ENCODE measurements around the gene MYEF2. TPM values are rescaled to one million over a fixed set of nuclear protein-coding genes. Genes with fewer than 3 reads are reported as not detected.

Gene MYEF2, protein sequence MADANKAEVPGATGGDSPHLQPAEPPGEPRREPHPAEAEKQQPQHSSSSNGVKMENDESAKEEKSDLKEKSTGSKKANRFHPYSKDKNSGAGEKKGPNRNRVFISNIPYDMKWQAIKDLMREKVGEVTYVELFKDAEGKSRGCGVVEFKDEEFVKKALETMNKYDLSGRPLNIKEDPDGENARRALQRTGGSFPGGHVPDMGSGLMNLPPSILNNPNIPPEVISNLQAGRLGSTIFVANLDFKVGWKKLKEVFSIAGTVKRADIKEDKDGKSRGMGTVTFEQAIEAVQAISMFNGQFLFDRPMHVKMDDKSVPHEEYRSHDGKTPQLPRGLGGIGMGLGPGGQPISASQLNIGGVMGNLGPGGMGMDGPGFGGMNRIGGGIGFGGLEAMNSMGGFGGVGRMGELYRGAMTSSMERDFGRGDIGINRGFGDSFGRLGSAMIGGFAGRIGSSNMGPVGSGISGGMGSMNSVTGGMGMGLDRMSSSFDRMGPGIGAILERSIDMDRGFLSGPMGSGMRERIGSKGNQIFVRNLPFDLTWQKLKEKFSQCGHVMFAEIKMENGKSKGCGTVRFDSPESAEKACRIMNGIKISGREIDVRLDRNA
- total RNA-seq = 104 to 111 TPM (median 104 TPM) in 3 replicates

DNA sequence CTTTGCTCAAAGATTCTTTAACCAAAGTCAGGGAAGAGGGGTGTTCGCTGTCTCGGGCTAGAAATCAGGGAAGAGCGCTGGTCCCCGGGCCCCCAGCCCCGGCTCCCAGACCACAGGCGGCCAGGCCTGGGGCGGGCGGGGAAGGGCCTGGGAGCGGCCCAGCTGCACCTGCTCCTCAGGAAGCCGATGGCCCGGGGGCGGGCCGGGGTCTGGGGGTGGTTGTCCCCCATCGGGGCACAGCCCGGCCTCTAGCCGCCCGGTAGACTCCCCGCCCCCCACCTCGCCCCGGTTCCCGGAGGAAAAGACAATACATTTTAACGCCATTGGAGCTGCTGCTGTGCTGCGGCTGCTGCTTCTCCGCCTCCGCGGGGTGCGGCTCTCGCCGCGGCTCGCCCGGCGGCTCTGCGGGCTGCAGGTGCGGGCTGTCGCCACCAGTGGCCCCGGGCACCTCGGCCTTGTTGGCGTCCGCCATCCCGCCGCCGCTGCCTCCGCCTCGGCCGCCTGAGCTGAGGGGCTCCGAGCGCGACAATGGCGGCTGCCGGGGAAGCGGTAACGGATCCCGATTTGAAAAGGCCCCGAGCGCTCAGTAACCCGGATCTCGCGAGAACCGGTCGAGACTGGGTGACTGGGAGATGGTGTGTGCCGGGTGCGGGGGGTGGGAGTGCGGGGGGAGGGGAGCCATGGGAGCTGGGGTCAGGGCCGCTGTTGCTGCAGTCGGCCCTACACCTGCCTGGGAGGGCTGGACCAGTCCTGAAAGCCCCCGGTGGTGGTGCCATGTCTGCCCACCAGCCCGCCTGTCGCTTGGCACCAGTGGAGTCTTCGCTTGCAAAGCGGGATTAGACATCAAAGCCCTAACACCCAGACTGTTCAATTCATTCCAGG is at the start of gene MYEF2:
TSS of gene MYEF2 (minus strand) at position 530 of the 882 bp plus-strand sequence. CDS start at position 472, 58 bp downstream.
- peaks cover 18% of the 10 kb centered on the region for H3K9me3 Mint-ChIP-seq
- peaks cover 18% of the 10 kb centered on the region for H3K4me1 Mint-ChIP-seq
- TF ChIP-seq, protein P1, sequence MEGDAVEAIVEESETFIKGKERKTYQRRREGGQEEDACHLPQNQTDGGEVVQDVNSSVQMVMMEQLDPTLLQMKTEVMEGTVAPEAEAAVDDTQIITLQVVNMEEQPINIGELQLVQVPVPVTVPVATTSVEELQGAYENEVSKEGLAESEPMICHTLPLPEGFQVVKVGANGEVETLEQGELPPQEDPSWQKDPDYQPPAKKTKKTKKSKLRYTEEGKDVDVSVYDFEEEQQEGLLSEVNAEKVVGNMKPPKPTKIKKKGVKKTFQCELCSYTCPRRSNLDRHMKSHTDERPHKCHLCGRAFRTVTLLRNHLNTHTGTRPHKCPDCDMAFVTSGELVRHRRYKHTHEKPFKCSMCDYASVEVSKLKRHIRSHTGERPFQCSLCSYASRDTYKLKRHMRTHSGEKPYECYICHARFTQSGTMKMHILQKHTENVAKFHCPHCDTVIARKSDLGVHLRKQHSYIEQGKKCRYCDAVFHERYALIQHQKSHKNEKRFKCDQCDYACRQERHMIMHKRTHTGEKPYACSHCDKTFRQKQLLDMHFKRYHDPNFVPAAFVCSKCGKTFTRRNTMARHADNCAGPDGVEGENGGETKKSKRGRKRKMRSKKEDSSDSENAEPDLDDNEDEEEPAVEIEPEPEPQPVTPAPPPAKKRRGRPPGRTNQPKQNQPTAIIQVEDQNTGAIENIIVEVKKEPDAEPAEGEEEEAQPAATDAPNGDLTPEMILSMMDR (IDR thresholded peaks at IDR 0.05; ENCODE audit: unreplicated experiment) = no peak
- H3K4me3 Mint-ChIP-seq = peak within 1 kb of the TSS; percentile 85
- peak; percentile 68 to 81 for DNase-seq (ENCODE audit: low spot score in 2 of 2, unreplicated experiment in 2 of 2)
- H3K27me3 Mint-ChIP-seq (ENCODE audit: low read depth) = no peaks in the 10 kb centered on the region
- H3K27ac Mint-ChIP-seq = peak within 1 kb of the TSS; percentile 98
- H3K36me3 Mint-ChIP-seq = peaks cover 20% of the 10 kb centered on the region

DNA sequence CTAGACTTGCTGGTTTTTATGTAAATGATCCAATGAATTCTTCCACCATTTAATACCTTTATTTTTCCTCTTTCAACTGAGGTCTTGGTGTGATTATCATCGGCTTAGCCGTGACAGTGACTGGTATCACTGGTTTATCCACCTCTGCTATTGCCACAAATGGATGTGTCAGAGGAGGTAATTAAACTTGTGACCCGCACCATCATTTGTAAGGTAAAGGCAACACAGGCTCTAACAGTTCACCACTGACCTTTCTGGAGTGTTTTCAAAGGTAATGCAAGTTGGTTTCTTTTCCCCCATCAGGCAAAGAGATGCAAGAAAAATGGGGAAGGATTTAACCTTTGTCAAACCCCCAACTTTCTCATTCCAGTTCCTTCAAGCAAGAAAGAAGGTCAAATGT is 47.7 kb upstream of the MYEF2 start:
- H3K4me1 Mint-ChIP-seq = peaks cover 7% of the 10 kb centered on the region
- no peaks in the 10 kb centered on the region for H3K36me3 Mint-ChIP-seq
- no peak overlapping the region for H3K4me3 Mint-ChIP-seq
- DNase-seq (ENCODE audit: low spot score in 2 of 2, unreplicated experiment in 2 of 2) = no peak
- TF ChIP-seq, protein P1 (IDR thresholded peaks at IDR 0.05; ENCODE audit: unreplicated experiment) = no peak
- peaks cover 14% of the 10 kb centered on the region for H3K27me3 Mint-ChIP-seq (ENCODE audit: low read depth)
- H3K9me3 Mint-ChIP-seq = no peaks in the 10 kb centered on the region
- H3K27ac Mint-ChIP-seq = no peak overlapping the region

DNA sequence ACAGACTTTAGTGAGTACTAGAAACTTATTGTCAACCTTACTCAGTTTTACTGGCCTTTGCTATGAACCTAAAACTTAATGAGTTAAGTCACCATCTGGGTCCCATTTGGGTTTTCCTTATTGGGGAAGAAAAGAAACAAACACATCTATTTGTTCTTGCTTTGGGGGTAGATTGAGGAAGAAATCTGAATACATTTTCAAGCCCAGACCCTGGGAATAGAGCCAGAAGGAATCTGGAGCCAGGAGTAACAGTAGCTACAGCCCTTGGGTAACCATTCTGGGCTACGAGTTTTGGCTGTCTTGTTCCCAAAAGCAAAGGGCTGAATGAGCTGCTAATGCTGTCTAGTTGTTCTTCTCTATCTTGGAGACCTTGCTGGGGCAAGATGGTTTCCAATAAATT is 44.5 kb upstream of the MYEF2 start:
- H3K36me3 Mint-ChIP-seq = no peaks in the 10 kb centered on the region
- peaks cover 14% of the 10 kb centered on the region for H3K27me3 Mint-ChIP-seq (ENCODE audit: low read depth)
- TF ChIP-seq, protein P1 (IDR thresholded peaks at IDR 0.05; ENCODE audit: unreplicated experiment) = no peak
- H3K27ac Mint-ChIP-seq = no peak overlapping the region
- no peak overlapping the region for H3K4me3 Mint-ChIP-seq
- no peak for DNase-seq (ENCODE audit: low spot score in 2 of 2, unreplicated experiment in 2 of 2)
- H3K9me3 Mint-ChIP-seq = no peaks in the 10 kb centered on the region
- peaks cover 7% of the 10 kb centered on the region for H3K4me1 Mint-ChIP-seq

DNA sequence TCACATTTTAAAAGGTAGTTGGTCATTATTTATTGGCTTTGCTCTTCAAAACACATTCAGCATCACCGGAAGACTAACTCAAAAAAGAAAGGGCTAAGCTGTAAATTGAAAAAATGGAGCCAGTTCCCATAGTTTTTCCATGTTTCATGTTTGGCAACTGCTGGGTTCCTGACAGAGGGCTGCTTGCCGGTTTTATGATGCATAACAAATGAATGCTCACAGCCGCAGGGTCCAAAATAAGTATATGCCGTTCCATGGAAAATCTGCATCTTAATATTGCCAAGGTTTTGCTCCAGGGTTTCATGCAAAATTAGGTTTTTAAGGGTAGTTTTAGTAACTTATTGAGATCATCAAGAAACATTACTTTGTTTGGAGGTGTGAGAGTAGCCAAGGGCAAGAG is 43.8 kb upstream of the MYEF2 start:
- H3K27me3 Mint-ChIP-seq (ENCODE audit: low read depth) = peaks cover 14% of the 10 kb centered on the region

DNA sequence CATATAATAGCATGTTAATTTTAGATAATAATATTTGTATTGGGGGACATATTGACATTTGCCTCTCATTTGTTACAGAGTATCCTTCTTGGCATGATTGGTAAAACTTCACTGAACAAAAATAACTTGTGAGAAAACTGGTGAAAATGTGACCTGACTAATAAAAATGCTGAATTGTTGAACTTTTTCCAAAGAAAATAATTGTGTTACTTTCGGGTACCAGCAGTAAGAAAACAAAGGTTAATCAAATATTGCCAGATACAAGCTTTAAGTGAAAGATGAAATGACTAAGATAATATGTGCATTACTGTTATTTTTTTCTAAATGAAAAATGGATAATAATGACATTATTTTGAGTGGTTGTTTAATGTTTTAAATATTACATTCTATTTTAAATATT is 43.2 kb upstream of the MYEF2 start:
- Mint-ChIP-seq H3K27ac (no peak overlapping the region), H3K27me3 (ENCODE audit: low read depth) (peaks cover 14% of the 10 kb centered on the region), H3K4me1 (peaks cover 5% of the 10 kb centered on the region), H3K36me3 (no peaks in the 10 kb centered on the region), H3K4me3 (no peak overlapping the region), H3K9me3 (no peaks in the 10 kb centered on the region)
- TF ChIP-seq, protein P1 (IDR thresholded peaks at IDR 0.05; ENCODE audit: unreplicated experiment) = no peak
- no peak for DNase-seq (ENCODE audit: low spot score in 2 of 2, unreplicated experiment in 2 of 2)

More for the DNA sequence above, 43.8 kb upstream of the MYEF2 start:
- Mint-ChIP-seq H3K36me3 (no peaks in the 10 kb centered on the region), H3K27ac (no peak overlapping the region), H3K4me1 (peaks cover 7% of the 10 kb centered on the region), H3K4me3 (no peak overlapping the region), H3K9me3 (no peaks in the 10 kb centered on the region)
- no peak for DNase-seq (ENCODE audit: low spot score in 2 of 2, unreplicated experiment in 2 of 2)
- TF ChIP-seq, protein P1 (IDR thresholded peaks at IDR 0.05; ENCODE audit: unreplicated experiment) = no peak

Data from mesothelial cell of epicardium (in vitro differentiated cells).